GM18909 (cell line): ENCODE data around the gene KMO.

Experiments
- ATAC-seq: cut with Tn5 transposase; IDR thresholded peaks from one replicate; pipeline ENCODE4 v1.9.1; 2021; ENCODE audit warnings: mild to moderate bottlenecking; ENCODE audit not compliant: unreplicated experiment, poor library complexity

KMO gene

GRCh38 chr1:241622669-241623068 is 90.5 kb downstream of the KMO start:
- ATAC-seq = no peak

GRCh38 chr1:241624935-241625334 is 92.8 kb downstream of the KMO start:
- ATAC-seq = no peak

GRCh38 chr1:241627453-241628259 is 95.5 kb downstream of the KMO start:
- ATAC-seq = peak; percentile 78

GRCh38 chr1:241630005-241630404 is 97.8 kb downstream of the KMO start:
- ATAC-seq = no peak

GRCh38 chr1:241630476-241630875 is 98.3 kb downstream of the KMO start:
- no peak for ATAC-seq

GRCh38 chr1:241630899-241631298 is 98.7 kb downstream of the KMO start:
- no peak for ATAC-seq

- no peak for ATAC-seq
Observed at GRCh38 chr1:241631674-241632073, 99.5 kb downstream of the KMO start.

- ATAC-seq = no peak
Observed at GRCh38 chr1:241632987-241633386, 100.8 kb downstream of the KMO start.

- ATAC-seq = no peak
Observed at GRCh38 chr1:241635556-241636152, 103.5 kb downstream of the KMO start.

GRCh38 chr1:241636291-241636690 is 104.1 kb downstream of the KMO start:
- ATAC-seq = no peak

GRCh38 chr1:241637046-241637590 is 104.9 kb downstream of the KMO start:
- no peak for ATAC-seq

GRCh38 chr1:241637604-241638003 is 105.4 kb downstream of the KMO start:
- ATAC-seq = no peak

GRCh38 chr1:241638099-241638682 is 106.0 kb downstream of the KMO start:
- no peak for ATAC-seq

- ATAC-seq = no peak
Observed at GRCh38 chr1:241638909-241639622, 106.9 kb downstream of the KMO start.

- peak; percentile 56 for ATAC-seq
Observed at GRCh38 chr1:241639623-241640148, 107.5 kb downstream of the KMO start.

- peak; percentile 89 for ATAC-seq
Observed at GRCh38 chr1:241640149-241640866, 108.1 kb downstream of the KMO start, which contains the start of the genes CHML and OPN3. CHML (minus strand) TSS chr1:241640369; CDS start chr1:241635766, 4,603 bp downstream. OPN3 (minus strand) TSS chr1:241640369; CDS start chr1:241640254, 115 bp downstream.

GRCh38 chr1:241640867-241641622 is 108.9 kb downstream of the KMO start:
- no peak for ATAC-seq

GRCh38 chr1:241641773-241642592 is 109.8 kb downstream of the KMO start:
- ATAC-seq = no peak
